Measurements from ENCODE around the gene SEMA5A.

The SEMA5A gene

DNA sequence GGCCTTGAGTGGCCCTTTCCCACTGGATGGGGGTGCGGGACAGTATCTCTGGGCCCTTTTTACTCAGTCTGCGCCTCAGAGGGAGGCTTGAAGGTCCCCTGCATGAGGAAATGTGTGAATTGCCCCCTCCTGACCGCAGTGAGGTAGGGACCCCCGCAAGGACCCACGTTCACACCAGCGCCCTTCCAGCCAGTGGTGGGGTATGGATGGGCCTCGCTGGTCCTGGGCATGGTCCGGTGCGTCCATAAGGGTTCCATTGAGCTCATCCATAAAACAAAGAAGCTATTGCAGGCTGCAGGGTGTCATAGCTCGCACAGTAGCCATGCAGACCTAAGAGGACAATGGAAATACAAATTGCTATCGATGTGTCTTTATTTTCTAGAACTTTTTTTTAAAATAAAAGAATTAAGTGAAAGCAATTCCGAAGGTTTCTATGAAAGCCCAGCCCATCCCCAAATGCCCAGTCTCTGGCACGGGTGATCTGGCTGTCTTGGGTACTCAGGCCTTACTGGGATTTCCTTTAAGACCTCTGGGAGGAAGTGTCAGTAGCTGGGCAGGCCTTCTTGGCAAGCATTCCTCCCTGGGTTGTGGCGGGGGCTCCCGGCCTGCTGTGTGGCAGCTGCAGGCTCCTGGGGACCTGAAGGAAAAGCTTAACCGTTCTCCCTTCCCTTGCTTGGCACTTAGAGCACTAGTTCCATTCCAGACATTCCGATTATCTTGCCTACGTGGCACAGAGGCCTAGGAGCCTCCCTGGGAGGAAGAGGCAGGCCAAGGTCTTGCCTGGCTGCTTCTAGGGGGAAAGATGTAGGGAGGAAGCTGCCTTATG lies 1.5 kb upstream of the SEMA5A start:
- DNase-seq (ENCODE audit: low read depth, low spot score), result no peak

DNA sequence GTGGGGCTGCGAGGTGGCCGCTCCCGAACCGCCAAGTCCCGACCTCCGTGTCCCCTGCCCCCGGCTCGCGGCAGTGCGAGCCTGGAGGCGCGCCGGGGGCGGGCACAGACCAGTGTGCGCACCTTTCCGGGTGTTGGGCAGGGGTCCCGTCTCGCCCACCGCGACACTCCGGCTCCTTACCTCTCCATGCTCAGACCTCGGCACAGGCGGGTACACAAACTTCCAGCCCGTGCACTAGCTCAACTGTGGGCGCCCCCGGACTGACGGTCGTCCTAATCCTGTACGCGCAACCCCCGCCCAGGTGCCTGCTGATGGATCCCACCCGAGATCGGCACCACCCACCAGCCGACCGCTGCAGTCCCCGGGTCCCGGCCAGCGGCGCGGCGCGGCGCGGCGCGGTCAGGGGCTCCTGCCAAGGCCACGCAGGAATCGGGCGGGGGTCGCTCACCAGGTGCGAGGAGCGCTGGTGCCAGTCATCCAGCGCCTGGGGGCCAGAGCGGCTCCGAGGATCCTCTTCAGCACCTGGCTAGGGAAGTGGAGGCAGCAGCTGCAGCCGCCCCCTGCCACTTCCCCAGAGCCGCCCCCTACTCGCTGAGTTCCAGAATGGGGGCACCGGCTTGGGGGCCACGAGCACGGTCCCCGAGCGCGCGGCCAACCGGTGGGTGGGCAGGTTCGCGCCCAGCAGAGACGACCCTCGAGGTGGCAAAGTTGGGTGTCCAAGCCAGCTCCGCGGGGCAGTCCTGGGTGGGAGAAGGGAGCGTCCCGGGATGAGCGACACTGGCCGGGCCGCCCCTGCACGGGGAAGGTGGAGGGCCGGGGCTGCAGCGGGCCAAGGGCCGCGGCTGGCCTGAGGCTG lies 511 bp downstream of the SEMA5A start:
- DNase-seq (ENCODE audit: low read depth, low spot score), result no peak

DNA sequence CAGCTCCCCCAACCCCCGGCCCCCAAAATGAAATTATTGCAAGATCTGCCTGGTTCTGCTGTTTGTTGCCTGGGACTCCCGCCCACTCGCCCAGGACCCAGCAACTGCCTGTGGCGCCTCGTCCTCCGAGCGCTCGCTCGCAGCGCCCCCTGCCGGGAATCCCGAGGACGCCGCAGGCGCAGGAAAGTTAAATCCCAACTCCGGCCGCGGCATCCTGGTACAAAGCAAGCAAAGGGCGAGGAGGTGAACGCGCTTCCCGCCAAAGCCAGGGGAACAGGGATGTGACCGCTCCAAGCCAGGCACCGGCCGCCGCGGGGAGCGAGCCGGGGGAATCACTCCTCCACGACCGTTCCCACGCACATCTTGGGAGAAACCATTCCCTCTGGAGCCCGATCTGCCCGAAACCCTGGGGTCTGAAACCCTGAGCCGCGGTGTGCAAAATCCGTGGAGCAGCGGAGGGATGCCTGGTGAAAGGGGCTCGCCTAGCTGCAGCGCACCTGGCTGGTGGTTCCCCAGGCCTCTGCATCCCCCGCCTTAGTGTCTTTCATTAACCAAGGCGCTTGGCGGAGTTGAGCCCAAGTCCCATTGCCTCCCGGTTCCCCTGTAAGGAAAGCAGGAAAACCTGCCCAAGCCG lies 1.3 kb downstream of the SEMA5A start:
- DNase-seq (ENCODE audit: low read depth, low spot score), result no peak

DNA sequence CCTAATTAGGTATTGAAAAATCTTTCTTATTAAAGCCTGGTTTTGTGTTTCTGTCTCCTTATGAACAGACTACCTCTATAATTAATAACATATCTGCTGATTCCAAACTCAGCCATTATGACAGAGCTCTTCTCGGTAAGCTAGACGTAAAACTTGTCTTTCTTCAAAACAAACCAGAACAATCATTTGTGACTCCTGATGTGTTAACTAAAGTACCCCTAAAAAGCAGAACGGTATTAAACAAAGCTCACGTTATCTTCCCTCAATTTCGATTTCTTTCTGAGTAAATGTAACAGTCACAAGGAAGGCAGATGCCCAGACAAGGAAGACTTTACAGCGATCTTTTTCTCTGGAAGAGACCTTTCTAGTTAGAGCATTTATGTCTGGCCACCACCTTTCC lies 1.8 kb downstream of the SEMA5A start:
- DNase-seq (ENCODE audit: low read depth, low spot score), result no peak

DNA sequence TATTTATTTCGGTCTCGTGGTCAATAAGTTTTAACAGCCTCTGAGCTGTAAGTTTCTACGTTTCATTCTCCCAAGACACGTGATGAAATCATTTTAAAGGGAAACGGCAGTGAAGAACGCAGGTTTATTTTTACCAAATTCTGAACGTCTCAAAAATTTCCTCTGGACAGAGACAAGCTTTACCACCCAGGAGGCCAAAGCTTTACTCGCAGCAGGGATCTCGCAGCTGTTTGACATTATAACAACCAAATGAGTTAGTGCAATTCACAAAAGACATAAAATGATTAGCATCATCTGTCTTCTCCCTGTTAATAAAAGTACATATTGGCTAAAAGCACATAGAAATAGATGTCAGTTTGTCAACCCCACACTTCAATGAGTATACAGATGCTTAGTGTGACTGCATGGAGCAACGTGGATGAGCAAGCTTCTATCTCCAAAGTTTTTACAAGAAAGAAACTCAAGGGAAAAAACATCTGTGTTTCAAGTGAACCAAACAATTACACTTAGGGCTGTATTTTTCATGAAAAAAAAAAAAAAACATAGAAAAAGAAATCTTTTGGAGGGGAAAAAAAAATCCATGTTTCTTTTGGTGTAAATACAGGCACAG lies 2.5 kb downstream of the SEMA5A start:
- DNase-seq (ENCODE audit: low read depth, low spot score), result no peak

DNA sequence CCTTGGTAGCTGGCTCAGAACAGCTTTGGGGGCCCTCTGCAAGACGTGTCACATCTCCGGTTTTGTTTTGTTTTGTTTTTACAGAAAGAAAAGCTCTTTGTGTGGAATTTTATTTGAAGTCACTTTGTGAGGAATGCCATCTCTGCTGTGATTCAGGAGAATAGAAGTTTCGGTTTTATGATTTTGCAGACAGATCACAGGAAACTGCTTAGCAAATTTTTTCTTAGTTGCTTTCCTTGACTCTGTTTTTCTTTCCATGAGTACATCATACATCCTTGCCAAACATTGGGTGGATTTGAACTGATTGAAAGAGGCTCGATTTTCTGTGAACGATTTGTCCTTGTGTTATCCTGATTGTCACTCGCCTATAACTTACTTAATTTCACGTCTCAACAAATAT lies 5.1 kb downstream of the SEMA5A start:
- DNase-seq (ENCODE audit: low read depth, low spot score), result no peak

DNA sequence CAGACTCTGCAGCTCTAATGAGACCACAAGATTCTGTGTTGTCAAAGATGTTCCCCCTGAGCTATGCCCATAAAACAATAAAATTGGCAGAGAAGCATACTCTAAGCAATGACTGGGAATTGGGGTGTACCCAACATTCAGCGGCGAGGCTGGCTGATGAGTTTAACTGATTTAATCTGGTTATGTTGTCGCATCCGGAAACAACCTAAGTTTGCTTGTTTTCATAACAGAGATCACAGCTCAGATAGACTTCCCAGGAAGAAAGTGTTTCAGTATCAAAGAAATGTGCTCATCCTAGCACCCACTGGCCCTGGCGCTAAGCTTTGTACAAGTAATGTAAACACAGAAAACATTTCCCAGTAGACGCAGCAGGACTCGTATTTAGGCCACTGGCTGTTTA lies 7.4 kb downstream of the SEMA5A start:
- no peak for DNase-seq (ENCODE audit: low read depth, low spot score)

DNA sequence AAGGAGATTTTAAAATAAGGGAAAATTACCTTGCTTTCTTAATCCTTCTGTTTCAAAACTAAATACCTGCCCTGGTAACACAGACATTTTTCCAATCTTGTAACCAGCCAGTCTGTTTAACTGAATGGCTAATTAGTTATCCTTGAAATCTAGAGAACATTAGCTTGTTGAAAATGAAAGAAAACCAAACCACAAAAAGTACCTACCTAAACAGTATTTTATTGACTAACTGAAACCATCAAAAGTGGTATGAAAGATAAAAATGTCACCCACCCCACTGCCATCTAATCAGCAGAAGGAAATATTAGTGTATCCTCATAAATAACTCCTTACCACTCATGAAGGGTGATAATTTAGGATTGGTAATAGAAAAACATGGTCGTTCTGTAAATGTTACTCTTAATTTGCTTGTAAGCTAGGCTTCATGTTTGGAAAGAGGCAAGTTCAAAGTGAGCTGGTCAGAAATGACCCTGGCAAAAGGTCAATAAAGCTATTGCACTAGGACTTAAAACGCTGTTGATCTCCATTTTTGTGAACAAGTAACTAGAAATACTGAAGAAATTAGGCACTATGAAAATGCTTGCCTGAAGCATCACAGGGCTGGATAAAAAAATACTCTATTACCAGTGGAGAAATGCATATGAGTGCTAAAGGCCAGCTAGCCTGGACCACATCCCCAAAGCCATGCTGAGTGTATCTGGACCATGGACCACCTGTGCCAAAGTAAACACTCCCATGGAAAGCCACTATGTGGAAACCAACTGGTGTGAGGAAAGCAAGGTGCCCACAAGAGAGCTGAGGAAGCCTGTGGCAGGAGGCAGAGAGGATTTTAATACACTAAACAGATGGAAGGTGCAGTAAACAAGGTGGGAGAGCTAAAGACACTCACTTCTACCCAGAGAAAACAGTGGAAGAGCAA lies 8.4 kb downstream of the SEMA5A start:
- DNase-seq (ENCODE audit: low read depth, low spot score), result no peak

DNA sequence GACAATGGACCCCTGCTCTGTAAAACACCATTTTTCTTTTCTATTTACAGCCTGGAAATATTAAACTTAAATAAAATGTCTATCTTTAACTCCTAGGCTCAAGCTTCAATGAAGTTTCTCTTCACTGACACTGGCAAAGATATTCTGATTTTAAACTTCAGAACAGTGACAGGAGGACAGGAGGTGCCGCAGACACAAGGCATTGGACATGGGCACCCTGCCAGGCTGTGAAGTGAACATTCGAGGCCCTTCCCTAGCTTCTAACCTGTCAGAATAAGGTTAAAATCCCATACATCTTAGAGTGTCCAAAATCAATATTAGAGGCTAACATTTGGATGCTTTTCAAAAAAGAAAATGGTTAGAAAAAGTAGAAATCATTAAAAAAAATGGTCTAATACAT lies 9.2 kb downstream of the SEMA5A start:
- DNase-seq (ENCODE audit: low read depth, low spot score), result no peak

DNA sequence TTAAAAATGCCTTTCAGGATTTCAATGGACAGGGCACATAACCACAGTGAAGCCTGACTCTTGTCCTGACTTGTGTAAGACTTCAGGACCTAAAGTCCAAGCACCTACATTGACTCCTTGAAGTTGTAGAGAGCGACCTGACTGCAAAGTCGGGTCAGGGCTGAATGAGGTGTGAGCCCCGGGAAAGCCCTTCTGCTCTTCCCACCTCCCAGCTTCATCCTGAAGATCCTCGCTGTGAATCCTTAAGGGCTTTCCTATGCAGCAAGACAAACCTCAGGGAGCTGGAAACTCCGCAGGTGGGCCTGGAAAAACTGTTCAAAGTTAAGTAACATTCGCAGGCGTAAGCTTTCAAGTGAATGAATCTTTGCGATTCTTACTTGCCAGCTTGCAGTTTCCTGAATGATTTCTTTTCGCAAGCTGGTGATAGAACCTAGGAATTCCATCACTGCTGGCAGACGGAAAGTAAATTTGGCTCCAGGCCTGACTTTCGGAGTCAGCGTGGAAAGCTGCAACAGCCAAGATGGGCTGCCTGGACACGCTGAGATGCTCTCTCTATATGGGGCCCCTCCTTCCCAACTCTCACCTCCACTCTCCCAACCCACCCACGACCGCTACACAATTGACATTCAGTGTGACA lies 10.9 kb downstream of the SEMA5A start:
- DNase-seq (ENCODE audit: low read depth, low spot score), result no peak

DNA sequence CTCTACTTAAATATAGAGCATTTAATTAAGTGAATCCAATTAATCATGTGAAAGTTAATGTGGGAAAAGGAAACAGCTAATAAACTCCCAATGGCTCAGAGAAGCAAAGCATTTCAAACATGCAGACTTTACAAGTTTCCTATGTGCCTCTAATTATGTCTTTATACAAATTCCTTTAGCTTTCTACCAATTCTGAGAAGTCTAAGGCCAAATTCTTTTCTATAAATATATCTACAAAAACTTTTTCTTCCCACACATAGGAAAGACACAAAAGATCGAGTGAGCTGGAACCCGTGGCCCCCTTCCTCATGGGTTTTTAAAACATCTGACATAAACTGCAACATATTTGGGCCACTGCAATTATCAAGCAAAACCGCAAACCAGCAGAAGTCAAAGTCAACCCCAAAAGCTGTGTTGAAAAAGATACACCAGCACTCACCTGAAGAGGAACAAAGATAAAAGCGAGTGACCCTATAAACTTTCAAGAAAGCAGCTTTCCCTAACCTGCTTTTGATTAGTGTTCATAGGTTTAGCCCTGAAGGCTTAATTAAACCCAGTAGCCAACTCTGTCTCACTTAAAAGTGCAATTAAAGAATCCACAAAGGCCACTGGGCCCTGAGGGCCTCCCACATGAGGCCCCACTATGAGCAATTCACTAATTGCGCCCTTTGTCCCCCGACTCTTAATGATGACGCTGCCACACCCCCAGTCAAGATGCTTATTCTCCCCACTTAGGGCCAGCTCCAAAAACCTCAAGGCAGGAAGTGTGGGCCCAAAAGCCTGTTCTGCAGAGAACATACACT lies 12.1 kb downstream of the SEMA5A start:
- no peak for DNase-seq (ENCODE audit: low read depth, low spot score)

DNA sequence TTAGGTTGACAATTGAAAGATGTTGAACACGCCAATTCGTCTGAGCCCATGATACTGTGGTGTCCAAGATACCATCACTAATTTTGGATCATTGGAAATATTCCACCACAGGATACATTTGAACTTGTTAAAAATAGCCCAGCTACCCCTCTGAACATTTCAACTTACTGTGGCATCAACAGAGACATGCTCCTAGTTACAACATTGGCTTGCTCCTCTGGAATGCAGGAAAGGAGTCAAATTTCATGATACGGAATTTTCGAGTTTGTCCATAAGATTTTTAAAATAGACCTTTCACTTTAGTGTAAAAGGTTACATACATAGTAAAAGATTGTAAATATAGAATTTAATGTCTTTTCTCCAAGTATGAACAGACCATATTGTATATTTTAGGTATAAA lies 12.8 kb downstream of the SEMA5A start:
- DNase-seq (ENCODE audit: low read depth, low spot score), result no peak

DNA sequence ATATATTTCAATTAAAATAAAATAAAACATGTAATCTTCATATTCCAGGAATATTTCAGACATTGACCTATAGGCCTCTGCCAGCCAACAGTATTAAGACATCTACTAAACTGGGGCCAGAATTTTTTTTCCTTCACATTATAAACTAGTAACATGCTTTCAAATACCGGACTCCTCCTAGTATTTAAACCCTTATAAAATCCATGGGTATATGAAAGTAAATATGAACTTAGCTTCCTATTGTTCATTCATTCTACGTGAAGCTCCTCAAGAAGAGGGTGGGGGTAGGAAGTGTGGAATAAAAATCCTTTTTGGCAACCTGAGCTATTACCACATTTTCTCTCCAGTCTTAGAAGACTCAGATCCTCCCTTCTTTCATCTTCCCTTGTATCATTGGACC lies 16.4 kb downstream of the SEMA5A start:
- DNase-seq (ENCODE audit: low read depth, low spot score), result no peak

DNA sequence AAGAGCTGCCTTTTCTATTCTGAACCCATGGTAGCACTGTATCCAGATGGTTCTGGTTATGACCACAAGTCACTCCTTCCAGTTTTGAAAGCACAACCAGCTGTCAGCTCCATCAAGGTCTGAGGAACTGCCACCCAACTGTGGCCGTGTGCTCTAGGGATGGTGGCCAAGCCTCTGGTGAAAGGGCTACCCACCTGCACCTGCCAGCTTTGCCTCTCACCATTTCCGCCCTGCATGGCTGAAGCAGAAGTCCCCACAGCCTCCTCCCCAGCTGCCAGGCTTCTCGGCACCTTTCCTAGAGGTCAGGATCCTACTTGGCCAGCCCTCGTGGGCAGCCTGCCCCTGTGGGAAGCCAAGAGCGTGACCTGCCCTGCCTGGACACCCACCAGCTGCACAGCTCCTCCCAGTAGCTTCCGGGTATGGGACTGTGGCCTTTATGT lies 16.8 kb downstream of the SEMA5A start:
- DNase-seq (ENCODE audit: low read depth, low spot score), result no peak

DNA sequence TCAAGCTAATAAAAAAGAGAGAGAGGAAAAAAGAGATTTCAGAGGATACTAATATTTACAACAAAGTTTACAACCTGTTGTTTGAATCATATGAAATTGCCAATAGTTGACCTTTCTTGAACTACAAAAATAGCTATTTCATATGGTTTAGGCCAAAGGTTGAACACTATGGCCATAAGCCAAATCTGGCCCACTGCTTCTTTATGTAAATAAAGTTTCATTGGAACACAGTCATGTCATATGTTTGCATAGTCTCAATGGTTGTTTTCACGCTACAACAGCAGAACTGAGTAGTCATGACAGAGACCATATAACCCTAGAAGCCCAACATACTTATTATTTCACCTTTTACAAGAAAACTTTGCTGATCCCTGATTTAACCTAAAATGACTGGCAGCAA lies 20.9 kb downstream of the SEMA5A start:
- no peak for DNase-seq (ENCODE audit: low read depth, low spot score)

DNA sequence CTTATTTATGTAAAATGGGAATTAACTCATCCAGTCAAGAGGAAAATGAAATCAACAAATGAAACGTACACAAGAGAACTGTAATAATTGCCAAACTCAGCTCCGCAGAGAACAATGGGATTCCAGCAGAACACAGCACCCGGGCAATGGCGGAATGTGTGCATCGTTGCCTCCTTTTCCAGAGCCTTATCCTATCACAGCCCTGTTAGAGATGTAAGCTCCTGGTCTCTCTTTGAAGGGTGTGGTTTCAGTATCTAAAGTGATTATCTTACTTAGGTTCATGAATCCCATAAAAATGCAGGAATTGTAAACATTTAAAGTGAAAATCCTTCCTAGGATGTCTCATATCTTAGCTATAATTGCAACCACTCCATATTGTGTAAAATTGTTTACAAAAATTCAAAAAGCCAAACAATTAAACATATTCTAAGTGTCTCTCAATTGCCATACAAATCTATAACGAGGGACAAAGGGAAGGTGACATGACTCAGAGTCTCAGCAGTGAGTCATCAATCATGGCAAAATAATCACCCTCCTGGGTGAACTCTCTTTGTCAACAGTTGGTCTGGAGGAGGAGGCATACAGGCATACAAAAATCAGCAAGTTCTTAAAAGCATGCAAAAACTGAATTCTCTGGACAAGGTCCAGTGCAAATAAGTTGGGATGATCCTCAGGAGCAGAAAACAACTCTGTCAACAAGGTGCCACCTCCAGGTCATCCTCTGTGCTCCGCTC lies 22.6 kb downstream of the SEMA5A start:
- no peak for DNase-seq (ENCODE audit: low read depth, low spot score)

DNA sequence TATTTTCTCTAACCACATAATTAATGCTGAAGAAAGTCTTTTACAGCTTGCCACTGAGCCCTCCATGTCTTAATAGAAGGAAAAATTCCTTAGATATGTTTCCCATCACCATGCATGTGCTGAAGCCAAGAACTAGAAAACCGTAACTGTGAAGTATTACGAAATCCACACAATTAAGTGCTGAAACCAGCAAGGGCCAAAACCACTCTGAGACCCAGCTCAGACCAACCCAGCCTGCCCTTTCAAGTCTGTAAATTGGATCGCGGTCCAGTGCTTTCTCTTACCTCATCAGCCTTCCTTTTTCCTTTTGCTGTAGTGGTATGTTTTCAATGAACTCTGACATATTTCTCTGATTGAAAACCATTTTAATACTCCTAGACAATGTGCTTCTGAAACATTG lies 26.3 kb downstream of the SEMA5A start:
- no peak for DNase-seq (ENCODE audit: low read depth, low spot score)

DNA sequence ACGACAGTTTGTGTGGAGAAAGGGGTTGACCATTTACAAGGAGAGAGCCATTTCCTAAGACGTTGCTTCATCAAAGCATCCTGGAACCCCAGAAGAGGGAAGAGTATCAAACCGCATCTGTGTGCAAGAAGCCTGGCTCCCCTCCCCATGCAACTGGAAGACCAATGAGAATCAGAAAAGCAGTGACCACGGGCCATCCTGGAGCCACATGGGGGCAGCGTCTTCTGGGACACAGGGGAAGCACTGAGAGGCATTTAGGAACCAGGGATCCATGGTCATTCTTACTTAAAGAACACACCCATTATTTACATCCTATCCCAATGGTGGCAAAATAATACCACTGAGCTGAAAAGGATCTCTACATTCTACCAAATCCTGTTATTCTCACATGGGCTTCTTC lies 29.3 kb downstream of the SEMA5A start:
- no peak for DNase-seq (ENCODE audit: low read depth, low spot score)

DNA sequence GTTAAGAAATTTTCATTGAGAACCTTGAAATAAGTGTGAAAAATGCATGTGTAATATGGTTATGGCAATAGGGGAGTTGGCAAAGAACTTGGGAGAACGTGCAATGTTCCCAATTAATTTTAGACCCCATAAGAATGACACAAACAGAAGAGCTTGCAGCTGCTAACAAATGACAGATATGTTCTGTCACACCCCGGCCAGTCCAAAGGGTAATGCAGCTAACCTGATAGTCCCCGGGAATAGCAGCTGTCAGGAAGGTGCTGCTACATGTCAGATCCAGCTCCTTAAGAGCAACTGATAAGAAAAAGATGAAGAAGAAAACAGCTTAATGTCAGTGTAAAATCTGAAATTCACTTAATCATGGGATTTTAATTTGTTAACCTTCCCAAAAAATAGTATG lies 30.4 kb downstream of the SEMA5A start:
- DNase-seq (ENCODE audit: low read depth, low spot score), result no peak

All from activated CD4-positive, CD25-positive, alpha-beta regulatory T cell treated with anti-CD3 and anti-CD28 coated beads, Interleukin-2, amount 50 U/mL, for 16 hours (primary cell).